GM10266 (cell line): ENCODE results near the gene HSBP1L1.

Experiments
- DNase-seq: peaks from one replicate; pipeline ENCODE4 v3.0.0; 2012; ENCODE audit errors: extremely low spot score
- TF ChIP-seq, protein P1 (sequence below): IDR thresholded peaks from 2 replicates; pipeline ENCODE4 v1.5.1; 2012; ENCODE audit warnings: mild to moderate bottlenecking, low read depth; ENCODE audit not compliant: control insufficient read depth, insufficient read depth; ENCODE audit errors: missing control alignments

Gene HSBP1L1

DNA sequence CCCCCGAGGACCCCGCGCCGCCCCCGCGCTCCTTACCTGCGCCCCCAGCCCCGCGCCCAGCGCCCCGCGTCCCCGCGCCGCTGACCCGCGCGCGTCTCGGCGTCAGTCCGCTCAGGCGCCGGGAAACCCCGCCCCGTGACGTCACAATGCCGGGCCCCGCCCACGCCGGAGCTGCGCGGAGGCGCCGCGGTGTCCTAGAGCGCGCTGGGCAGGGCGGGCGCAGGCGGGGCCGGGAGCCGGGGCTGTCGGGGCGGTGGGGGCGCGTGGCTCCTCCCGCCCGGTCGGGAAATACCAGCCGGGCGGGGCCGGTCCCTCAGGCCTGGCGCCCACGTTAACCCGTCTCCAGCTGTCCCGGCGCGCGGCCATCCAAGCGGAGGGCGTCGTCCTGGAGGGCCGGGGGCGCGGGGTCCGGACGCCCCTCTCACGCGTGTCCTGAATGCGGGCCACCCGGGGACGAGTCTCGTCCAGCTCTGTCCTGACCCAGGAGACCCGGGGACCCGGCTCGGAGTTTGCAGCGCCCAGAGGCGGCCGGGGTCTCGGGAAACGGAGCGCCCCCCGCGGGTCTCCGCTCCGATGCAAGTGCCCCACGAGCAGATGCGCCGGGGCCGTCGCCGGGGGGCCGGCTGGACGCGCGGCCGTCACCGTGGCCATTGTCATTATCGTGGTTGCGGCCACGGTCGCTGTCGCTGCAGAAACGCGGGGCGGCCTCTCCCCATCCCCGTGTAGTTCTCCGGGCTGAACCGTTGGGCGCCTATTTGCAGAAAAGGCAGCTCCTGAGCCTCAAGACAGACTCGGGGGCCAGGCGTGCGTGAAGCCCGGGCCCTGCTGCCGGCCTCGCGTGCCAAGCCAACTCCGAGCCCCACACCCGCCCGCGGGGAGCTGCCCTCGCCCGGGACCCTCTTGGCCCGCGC is 12.6 kb upstream of the HSBP1L1 start, which contains the start of gene SLC66A2:
Gene SLC66A2 (minus strand): TSS at position 109 of the 911 bp plus-strand sequence. CDS start 727 bp downstream, outside the sequence.
- TF ChIP-seq, protein P1, sequence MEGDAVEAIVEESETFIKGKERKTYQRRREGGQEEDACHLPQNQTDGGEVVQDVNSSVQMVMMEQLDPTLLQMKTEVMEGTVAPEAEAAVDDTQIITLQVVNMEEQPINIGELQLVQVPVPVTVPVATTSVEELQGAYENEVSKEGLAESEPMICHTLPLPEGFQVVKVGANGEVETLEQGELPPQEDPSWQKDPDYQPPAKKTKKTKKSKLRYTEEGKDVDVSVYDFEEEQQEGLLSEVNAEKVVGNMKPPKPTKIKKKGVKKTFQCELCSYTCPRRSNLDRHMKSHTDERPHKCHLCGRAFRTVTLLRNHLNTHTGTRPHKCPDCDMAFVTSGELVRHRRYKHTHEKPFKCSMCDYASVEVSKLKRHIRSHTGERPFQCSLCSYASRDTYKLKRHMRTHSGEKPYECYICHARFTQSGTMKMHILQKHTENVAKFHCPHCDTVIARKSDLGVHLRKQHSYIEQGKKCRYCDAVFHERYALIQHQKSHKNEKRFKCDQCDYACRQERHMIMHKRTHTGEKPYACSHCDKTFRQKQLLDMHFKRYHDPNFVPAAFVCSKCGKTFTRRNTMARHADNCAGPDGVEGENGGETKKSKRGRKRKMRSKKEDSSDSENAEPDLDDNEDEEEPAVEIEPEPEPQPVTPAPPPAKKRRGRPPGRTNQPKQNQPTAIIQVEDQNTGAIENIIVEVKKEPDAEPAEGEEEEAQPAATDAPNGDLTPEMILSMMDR = no peak
- DNase-seq = peak; percentile 98

DNA sequence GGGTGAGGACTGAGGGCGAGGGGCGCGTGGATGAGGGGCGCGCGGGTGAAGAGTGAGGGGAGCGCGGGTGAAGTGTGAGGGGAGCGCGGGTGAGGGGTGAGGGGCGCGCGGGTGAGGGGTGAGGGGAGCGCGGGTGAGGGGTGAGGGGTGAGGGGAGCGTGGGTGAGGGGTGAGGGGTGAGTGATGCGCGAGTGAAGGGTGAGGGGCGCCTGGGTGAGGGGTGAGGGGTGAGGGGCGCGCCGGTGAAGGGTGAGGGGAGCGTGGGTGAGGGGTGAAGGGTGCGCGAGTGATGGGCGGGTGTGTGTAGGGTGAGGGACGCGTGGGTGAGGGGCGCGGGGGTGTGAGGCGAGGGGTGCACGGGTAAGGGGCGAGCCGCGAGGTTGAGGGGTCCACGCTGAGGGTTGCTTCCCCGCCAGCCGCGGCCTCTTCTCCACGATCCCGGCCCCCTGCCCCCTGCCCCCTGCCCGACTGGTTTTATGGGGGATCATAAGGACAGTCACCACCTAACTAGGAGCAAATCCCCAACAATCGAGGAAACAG is 11.9 kb upstream of the HSBP1L1 start:
- TF ChIP-seq, protein P1 = no peak
- no peak for DNase-seq

DNA sequence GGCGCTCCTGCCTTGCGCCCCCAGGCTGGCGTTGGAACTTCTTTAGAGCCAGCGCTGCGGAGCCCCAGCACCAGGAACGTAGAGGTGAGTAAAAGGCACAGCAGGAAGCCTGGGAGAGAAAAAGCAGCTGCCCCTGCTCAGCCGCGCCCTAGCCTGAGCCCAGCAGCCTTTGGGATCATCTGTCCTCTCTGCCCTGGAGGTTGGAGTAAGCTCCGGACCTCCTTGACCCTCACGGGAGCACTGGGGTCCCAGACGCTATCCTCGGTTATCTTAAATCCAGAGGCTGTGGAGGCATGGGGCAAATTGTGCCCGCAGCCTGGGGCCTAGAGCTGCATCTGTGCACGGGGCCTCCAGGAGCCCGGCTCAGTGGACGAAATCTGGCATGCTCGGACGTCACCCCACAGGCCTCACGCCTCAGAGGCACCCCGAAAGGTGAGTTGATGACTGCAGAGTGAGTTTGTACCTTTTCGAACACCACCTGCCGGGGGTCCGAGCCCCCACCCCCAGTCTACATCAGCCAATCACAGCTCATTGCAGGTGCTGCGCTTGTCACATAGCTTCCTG is 11.4 kb upstream of the HSBP1L1 start:
- no peak for DNase-seq
- TF ChIP-seq, protein P1 = no peak

DNA sequence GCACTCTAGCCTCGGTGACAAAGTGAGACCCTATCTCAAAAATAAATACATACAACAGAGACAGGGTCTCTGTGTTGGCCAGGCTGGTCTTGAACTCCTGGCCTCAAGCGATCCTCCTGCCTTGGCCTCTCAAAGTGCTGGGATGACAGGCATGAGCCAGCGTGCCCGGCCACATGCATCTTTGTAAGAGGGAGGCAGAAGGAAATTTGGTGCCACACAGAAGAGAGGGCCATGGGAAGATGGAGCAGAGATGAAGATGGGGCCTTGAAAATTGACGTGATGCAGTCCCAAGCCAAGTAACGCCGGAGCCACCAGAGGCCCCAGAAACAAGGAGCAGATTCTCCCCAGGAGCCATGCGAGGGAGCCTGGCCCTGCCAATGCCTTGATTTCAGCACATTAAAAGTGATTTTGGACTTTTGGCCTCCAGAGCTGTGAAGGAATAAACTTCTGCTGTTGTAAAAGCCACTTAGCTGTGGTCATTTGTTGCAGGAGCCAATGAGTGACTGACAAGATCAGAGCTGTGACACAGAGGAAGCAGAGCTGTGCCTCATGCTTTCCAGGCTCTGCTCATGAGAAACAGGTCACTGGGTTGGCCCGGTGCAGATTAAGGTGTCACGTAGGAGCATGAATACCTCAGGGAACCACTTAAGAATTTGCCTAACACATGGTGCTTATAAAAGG is 10.3 kb upstream of the HSBP1L1 start:
- TF ChIP-seq, protein P1 = no peak
- no peak for DNase-seq

DNA sequence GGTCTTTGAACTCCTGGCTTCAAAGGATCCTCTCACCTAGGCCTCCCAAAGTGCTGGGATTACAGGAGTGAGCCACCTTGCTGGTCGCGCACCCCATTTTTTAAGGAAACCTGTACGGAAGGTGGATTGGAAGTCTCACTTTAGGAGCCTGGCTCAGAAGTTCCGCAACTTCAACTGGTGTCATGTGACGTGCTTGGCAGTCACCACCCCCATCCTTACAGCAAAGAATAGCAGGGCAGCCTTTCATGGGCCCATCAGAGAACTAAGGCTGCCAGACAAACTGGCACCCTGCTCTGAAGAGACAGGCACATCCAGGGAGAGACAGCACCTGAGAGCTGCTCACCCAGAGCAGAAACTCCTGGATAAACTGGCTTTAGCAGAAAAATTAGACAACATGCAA is 9.7 kb upstream of the HSBP1L1 start:
- TF ChIP-seq, protein P1 = no peak
- no peak for DNase-seq

DNA sequence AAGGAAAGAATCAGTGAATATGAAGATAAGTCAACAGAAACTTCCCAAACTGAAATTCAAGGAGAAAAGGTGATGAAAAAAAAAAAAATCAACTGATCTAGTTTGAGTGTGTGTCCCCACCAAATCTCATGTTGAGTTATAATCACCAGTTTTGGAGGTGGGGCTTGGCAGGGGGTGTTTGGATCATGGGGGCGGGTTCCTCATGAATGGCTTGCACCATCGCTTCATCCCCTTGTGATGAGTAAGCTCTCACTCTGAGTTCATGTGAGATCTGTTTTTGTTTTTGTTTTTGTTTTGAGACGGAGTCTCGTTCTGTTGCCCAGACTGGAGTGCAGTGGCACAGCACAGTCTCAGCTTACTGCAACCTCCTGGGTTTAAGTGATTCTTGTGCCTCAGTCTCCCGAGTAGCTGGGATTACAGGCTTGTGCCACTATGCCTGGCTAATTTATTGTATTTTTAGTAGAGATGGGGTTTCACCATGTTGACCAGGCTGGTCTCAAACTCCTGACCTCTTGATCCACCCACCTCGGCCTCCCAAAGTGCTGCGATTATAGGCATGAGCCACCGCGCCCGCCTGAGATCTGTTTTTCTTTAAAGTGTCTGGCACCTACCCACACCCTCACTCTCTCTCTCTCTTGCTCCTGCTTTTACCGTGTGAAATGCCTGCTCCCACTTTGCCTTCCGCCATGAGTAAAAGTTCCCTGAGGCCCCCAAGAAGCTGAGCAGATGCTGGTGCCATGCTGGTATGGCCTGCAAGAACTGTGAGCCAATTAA is 9.0 kb upstream of the HSBP1L1 start:
- no peak for DNase-seq
- TF ChIP-seq, protein P1 = no peak
